GM21576 (cell line): ENCODE results near the gene OLA1.

Experiments
- ATAC-seq: cut with Tn5 transposase; IDR thresholded peaks from one replicate; pipeline ENCODE4 v1.9.1; 2021; ENCODE audit warnings: mild to moderate bottlenecking, moderate library complexity; ENCODE audit not compliant: unreplicated experiment

OLA1 gene

GRCh38 chr2:174227748-174228147 lies 20.6 kb downstream of the OLA1 start:
- no peak for ATAC-seq

- ATAC-seq = no peak
Measured at GRCh38 chr2:174224665-174225288, 23.6 kb downstream of the OLA1 start.

GRCh38 chr2:174224125-174224524 lies 24.2 kb downstream of the OLA1 start:
- ATAC-seq = no peak

DNA sequence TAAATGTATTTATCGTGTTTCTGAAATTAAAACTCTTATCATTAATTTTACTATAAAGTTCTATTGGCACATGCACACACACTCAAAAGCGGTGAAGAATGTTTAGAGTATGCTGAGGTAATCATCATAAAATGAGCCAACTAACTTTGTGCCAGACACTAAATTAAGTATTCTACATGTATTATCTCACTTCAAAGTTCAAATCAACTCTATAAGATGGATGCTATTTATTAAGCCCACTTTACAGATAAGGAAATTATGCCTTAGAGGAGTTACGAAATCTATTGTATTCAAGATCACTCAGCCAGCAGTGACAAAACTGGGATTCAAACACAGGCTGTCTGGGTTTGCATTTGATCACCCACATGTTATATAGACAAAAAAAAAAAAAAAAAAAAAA lies 24.9 kb downstream of the OLA1 start:
- ATAC-seq = no peak

- ATAC-seq = no peak
Measured at GRCh38 chr2:174222154-174222553, 26.2 kb downstream of the OLA1 start.

DNA sequence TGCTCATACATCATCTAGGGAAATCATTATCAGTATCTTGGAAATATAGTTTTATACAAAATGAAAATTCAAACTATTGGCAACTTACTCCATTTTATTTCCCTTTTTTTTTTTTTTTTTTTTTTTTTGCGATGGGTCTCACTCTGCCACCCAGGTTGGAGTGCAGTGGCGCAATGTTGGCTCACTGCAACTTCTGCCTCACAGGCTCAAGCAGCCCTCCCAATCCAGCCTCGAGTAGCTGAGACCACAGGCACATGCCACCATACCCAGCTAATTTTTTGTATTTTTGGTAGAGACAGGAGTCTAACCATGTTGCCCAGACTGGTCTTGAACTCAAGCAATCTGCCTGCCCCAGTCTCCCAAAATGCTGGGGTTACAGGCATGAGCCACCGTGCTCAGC lies 29.0 kb downstream of the OLA1 start:
- ATAC-seq = no peak

- ATAC-seq = no peak
Measured at GRCh38 chr2:174218773-174219172, 29.6 kb downstream of the OLA1 start.

DNA sequence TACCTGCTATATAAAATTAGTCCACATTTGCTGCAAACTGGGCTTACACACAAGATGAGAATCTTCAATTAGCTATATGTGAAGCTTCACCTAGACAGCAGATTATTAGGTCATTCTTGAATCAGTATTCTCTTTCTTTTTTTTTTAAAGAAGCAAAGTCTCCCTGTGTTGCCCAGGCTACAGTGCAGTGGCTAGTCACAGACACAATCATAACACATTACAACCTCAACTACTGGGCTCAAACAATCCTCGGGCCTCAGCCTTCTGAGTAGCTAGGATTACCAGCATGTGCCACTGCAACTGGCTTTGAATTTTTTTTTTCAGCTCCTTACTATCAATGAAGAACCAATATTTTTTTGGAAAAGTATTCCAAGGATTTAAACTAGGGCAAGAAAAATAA lies 30.5 kb downstream of the OLA1 start:
- ATAC-seq = no peak

GRCh38 chr2:174211954-174212353 lies 36.4 kb downstream of the OLA1 start:
- ATAC-seq = no peak

DNA sequence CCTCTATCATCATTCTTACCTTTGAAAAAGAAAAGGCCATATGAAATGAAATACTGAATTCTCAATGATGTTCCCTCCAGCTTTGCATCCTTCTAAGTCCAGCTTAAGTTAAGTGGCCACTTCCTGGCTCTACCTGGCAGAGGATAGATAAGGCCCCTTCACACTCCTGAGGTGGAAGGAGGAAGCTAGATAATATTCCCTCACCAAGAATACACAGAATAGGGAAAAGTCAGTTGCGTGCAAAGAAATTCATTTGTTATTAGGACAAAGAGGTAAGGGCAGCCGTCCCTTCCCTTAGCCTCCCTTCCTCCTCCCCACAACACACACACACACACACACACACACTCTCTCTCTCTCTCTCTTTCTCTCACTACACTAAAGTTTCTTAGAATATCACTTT lies 37.5 kb downstream of the OLA1 start:
- no peak for ATAC-seq

- ATAC-seq = no peak
Measured at GRCh38 chr2:174209325-174209724, 39.0 kb downstream of the OLA1 start.

- ATAC-seq = no peak
Measured at GRCh38 chr2:174208026-174208425, 40.3 kb downstream of the OLA1 start.

DNA sequence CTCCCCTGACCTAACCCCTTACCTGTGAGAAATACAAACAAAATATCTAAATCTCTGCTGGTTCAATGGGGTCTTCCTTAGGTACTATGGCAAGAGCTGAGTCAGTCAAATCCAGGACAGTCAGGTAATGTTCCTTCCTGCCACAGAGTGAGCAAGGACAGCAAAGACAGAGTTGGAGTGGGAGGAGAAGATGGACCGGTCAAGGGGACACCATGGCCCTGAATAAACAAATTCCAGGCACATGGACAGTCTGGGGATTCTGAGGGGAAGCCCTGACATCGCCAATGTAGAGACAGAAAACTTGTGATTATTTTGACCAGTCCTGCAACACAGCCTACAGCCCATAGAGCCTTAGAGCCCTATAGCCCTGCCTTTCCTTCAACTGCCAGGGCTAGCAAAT lies 42.8 kb downstream of the OLA1 start:
- no peak for ATAC-seq

- ATAC-seq = no peak
Measured at GRCh38 chr2:174202188-174202587, 46.1 kb downstream of the OLA1 start.

- no peak for ATAC-seq
Measured at GRCh38 chr2:174198846-174199564, 49.3 kb downstream of the OLA1 start.

GRCh38 chr2:174195253-174195652 lies 53.1 kb downstream of the OLA1 start:
- ATAC-seq = no peak

- ATAC-seq = no peak
Measured at GRCh38 chr2:174193737-174194136, 54.6 kb downstream of the OLA1 start.

- no peak for ATAC-seq
Measured at GRCh38 chr2:174192664-174193063, 55.7 kb downstream of the OLA1 start.

DNA sequence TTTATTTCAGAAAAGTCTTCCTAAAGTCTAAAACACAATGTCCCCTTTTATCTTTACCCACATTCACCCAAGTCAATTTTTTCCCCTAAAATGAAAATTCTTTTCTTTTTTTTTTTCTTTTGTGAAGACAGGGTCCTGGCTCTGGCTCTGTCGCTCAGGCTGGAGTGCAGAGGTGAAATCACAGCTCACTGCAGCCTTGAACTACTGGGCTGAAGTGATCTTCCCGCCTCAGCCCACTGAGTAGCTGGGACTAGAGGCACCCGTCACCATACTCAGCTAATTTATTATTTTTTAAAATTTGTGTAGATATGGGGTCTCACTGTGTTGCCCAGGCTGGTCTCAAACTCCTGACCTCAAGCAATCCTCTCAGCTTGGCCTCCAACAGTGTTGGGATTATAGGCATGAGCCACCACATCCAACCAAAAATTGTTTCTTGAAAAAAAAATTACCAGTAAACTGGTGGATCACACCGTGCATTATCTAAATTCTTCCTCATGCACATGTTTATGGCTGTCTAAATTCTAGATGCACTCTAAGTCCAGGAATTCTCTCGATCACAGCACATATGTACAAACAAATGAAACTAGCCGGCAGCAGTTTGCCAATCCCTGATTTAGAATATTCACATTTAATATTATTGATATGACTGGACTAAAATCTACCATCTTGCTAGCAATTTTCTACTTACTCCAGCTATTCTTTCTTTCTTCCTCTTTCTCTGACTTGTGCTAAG lies 56.8 kb downstream of the OLA1 start:
- ATAC-seq = no peak

- no peak for ATAC-seq
Measured at GRCh38 chr2:174184915-174185314, 63.4 kb downstream of the OLA1 start.

- ATAC-seq = no peak
Measured at GRCh38 chr2:174184504-174184903, 63.8 kb downstream of the OLA1 start.

- ATAC-seq = no peak
Measured at GRCh38 chr2:174183076-174183475, 65.3 kb downstream of the OLA1 start.
